Hematopoietic multipotent progenitor cell (in vitro differentiated cells): ENCODE results near the gene SBF2. TPM values are rescaled to one million over a fixed set of nuclear protein-coding genes. Genes with fewer than 3 reads are reported as not detected.

ENCODE experiments used
- DNase-seq, 3 donors: peaks; one replicate each; pipeline ENCODE4 v3.0.0-alpha.2; 2011 to 2015; ENCODE audit warnings: low read depth in 2 of 3, low spot score in 2 of 3
- total RNA-seq: library from RNA; depleted of rRNA; stranded (reverse); fragments of >200 nt; gene quantifications from one replicate; pipeline ENCODE4 v1.2.3, GENCODE V29; 2012

Gene SBF2
- total RNA-seq, 1 donor, result 17.0 TPM

DNA sequence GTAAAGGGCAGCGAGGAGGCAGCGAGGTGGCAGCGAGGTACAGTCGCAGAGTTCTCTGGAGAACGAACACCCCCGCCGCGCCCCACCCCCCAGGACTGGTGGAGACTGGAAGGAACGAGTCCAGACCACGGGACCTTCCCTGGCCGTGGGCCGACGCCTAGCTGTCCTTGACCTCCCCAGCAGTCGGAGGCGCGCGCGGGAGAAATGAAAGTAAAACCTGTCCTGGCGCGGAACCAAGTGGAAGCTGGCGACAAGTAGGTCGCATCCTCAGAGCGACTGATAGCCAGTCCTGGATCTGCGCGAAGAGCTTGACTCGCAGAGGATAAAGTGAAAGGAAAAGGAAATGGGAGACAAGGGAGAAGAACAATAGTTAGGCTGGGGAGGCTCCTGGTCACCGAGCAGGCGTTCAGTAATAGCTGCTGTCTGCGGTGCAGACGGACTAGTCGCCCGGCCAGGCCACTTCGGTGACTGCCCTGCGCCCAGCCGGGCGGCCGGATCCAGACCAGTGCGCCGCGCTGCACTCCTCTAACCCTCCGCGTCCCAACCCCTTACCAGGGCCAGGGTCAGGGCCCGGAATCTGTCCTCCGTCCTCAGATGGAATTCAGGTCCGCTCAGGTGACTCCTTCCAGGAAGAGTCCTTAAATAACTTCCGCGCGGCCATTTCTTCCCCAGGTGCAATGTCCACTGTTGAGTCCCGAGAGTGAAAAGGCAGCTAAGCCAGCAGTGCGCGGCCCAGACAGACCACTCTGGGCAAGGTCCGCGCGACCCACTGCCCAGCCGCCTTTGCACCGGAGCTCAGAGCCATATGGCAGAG is 8.9 kb upstream of the SBF2 start:
- peak in 2 of 3 donors; percentile 77 to 79 for DNase-seq

DNA sequence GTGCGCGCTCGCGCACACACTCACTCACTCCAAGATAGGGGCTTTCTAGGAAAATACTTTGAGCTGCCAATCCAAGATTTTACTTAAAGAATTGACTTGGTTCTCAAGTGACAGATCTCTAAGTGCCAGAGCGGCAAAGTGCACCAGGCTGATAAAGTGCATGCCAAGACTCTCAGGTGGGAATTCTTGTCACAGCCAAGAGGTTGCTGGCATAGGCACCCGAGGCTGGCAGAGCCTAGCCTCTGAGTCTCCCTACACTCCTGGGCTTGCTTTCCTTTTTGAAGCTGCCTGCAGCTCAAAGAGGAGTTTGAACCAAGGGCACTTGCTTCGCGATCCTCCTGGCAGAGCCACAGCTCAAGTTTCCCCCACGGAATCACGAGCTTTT is 8.3 kb upstream of the SBF2 start:
- DNase-seq, result no peak

- no peak for DNase-seq
These were observed 7.8 kb upstream of the SBF2 start for GRCh38 chr11:10301656-10302358.

- DNase-seq, result peak in 2 of 3 donors; percentile 67 to 73
These were observed 4.3 kb upstream of the SBF2 start for GRCh38 chr11:10298342-10298741.

- no peak for DNase-seq
These were observed 1.3 kb upstream of the SBF2 start for GRCh38 chr11:10295064-10295901.

GRCh38 chr11:10294290-10294953 is 403 bp upstream of the SBF2 start:
- no peak for DNase-seq

GRCh38 chr11:10291801-10292638 is 2.0 kb downstream of the SBF2 start:
- no peak for DNase-seq

DNA sequence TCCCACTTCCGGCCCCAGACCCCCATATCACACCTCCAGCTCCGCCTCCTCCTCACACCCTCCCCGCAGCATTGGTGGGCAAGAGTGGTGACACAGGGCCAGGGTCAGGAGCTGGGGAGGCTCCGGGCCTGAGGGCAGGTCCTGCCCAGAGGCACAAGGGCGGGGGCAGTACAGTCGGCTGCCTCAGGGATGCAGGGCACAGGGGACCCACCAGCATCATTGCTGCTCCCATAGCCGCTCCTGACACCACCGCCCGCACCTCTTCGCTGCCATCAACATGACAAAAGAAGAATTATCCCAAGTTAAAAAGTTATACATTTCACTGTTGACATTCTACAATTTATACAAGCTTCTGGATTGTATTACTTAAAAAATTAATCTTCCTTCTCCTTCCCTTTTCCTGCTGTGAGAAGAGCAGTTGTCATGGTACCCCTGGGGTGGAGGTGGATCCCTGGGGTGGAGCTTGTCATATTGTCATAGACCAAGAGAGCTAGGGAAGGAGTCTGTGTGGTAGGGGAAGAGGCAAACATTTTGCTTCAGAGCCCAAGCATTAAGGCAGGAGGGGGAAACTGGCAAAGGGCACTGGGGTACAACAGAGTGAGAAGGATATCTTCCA is 4.1 kb downstream of the SBF2 start:
- DNase-seq, result no peak

DNA sequence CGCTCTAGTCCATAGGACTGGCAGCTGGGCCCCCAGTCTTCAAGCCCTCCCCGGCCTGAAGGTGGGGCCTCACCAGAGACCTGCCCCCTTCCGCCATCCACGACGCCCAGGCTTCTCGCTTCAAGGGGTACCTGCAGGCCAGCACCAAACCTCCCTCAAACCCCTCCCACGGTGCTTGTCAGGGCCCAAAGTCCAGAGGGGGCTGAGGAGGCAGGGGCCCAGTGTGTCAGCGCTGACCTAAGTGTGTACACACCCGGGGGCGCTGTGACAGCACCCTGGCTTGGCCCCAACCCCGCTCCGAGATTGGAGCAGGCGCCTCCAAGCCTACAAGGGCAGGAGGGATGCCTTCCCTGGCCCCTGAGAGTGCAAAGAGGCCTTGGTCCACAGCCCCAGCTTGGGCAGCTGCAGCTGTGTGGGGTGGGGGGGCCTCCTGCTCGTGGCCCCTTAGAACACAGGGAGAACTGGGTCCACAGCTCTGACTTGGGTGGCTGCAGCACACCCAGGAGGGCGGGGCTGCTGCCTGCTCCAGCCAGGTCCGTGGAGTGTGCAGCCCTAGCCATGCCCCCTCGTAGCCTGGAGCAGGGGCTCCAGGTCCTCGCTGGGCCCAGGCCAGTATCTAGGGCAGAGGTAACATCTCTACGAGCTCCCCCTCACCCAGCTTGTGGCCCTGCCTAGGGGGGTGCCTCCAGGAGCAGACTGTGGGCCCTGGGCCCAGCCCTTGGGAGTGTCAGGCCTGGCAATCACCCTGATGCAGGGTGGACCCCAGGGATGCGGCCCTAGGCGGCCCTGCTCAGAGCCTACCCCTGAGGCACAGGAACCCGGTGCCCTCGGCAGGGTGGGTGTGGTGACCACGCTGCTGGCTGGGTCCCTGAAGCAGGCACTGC is 4.9 kb downstream of the SBF2 start:
- DNase-seq, result no peak

DNA sequence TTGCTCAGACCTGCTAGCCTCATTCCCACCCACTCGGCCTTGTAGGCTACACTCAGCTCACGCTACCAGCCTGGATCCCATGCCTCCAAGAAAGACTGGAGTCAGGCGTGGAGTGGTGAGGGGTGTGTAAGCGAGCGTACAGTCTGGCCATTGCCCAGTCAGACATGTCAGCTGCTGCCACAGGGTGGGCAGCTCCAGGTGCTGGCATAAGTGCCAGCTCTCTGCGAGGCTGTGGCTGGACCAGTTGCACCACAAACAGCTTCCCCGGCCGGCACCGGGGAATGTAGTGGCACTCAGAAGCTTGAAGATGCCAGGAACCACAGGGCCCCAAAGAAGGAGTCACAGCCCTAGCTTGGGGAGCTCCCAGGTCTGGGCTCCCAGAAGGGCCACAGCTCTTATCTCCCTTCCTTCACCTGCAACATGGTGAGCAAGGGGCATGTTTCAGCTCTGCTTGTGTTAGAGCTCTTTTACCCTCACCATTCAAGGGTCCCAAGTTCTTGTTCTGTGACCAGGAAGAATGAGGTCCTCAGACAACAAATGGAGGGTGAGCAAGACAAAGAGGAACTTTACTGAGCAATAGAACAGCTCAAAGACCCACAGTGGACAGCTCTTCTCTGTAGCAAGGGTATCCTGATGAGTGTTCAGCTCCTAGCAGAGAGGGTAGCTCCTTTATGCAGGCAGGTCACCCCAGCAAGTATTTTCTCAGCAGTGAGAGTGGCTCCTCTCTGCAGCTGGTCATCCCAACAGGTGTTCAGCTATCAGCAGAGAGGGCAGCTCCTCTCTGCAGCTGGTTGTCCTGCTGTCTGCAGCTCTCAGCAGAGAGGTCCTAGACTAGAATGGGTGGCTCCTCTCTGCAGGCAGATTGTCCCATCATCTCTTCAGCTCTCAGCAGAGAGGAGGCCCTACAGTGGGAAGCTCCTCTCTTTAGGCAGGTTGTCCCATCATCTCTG is 6.0 kb downstream of the SBF2 start:
- DNase-seq, result peak in 1 of 3 donors; percentile 71

DNA sequence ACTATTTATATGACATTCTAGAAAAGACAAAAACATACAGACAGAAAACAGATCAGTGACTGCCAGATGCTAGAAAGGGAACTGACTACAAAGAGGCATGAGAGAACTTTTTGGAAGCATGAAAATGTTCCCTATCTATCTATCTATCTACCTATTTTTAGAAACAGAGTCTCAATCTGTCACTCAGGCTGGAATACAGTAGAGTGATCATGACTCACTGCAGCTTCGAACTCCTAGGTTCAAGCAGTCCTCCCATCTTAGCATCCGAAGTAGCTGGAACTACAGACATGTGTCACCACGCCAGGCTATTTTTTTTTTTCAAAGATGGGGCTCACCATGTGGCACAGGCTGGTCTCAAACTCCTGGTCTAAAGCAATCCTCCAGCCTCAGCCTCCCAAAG is 6.9 kb downstream of the SBF2 start:
- no peak for DNase-seq

- no peak for DNase-seq
These were observed 8.7 kb downstream of the SBF2 start for GRCh38 chr11:10285148-10285802.

DNA sequence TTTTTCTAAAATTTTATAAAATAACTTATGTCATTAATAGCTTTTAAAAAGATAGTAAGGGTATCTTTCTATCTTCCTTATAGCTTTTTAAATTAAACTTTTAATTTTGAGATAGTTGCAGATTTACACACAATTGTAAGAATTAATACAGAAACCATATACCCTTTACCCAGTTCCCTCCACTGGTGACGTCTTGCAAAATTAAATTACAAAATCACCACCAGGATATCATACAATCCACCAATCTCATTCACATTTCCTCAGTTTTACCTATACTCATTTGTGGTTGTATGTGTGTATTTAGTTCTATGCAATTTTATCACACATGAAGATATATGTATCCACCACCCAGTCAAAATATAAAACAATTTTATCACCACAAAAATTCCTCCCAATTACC is 10.0 kb downstream of the SBF2 start:
- DNase-seq, result no peak

GRCh38 chr11:10282117-10282516 is 11.9 kb downstream of the SBF2 start:
- DNase-seq, result no peak

DNA sequence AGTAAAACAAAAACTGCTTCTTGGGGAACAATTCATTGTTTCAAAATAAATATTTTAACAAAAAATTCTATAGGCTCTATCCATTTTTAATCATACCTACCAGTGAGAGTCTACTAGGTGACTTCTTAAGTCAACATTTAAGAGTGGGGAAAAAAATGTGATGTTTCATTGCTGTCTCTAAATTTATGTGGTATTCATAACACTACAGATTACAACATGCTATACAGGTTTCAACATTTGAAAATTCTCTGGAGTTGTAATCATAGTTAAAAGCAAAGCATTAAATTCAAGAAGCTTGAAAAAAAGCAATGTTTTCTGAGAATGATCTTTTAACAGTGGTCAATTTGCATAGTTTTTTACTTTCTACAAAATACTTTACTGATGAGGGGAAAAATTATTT is 18.3 kb downstream of the SBF2 start:
- no peak for DNase-seq

DNA sequence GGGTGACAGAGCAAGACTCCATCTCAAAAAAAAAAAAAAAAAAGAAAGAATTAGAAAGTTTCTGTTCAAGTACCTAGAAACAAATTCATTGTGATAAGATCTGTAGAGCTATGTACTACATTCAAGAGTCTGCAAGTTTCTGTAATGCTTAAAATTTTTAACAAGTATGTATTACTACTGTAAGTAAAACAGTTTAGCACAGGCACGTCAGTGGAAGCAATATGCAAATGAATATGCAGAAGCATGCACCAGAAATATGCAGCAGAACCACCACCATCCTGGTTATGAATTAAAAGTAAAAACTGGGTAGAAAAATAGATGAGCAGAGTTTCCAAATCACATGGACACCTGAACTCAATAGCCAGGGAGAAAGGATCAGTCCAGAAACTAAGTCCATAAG is 19.3 kb downstream of the SBF2 start:
- DNase-seq, result no peak

GRCh38 chr11:10273738-10274137 is 20.3 kb downstream of the SBF2 start:
- DNase-seq, result no peak
